ENCODE measurements around the gene RAD51B. TPM values are rescaled to one million over a fixed set of nuclear protein-coding genes. Genes with fewer than 3 reads are reported as not detected.

The RAD51B gene
- total and polyA plus RNA-seq, 9 of the 15 experiments (the other 6 are each of a cell fraction or from before 2014, with no cell fraction given): 8.5 to 17.3 (median 11.3) TPM

DNA sequence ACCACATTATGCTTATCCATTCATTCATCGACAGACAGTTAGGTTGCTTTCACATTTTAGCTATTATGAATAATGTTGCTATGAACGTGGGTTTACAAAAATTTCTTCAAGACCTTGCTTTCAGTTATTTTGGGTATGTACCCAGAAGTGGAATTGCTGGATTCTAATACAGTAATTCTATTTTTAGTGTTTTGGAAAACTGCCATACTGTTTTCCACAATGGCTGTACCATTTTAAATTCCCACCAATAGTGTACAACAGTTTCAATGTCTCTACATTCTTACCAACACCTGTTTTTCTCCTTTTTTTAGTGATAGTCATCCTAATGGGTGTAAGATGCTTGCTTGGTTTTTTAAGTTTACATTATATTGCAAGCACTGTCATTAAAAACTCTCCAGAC, 825.8 kb downstream of the RAD51B start:
- DNase-seq (ENCODE audit: extremely low read depth in 1 of 4, low spot score in 3 of 4) (no peak), FAIRE-seq (no peak), ATAC-seq (no peak)
- Histone ChIP-seq H3K36me3 (ENCODE audit: control insufficient read depth, insufficient read depth, low read length) (no peaks in the 10 kb centered on the region), H3K9ac (ENCODE audit: insufficient read depth in 1 of 2, low read depth in 2 of 2, low read length in 2 of 2) (no peak overlapping the region), H4K20me1 (replicated peaks; ENCODE audit: control insufficient read depth, insufficient read depth, low read length) (no peaks in the 10 kb centered on the region), H3K79me2 (ENCODE audit: control insufficient read depth, insufficient read depth, low read length) (no peaks in the 10 kb centered on the region), H3K4me2 (ENCODE audit: insufficient read depth, low read length) (no peak overlapping the region), H3K9me3 (replicated peaks; ENCODE audit: control insufficient read depth, insufficient read depth, low read depth, low read length) (no peaks in the 10 kb centered on the region), H3K4me1 (replicated peaks in 1 of 2; ENCODE audit: control insufficient read depth in 2 of 2, insufficient read depth in 2 of 2, low read length in 2 of 2) (peaks cover 0 to 6% of the 10 kb centered on the region in 2 experiments; a peak in 2 of 5 replicates), H3K27ac (ENCODE audit: extremely low read depth, low read depth, low read length) (no peak overlapping the region), H3K9me1 (ENCODE audit: control insufficient read depth, insufficient read depth, low read length) (no peaks in the 10 kb centered on the region), H2AFZ (ENCODE audit: low read depth, low read length) (no peak overlapping the region), H3K4me3 (no peak overlapping the region), H3K27me3 (ENCODE audit: control insufficient read depth in 2 of 2, insufficient read depth in 2 of 2, low read length in 2 of 2) (no peaks in the 10 kb centered on the region)
- in situ Hi-C loops (cut with MboI) (no loop called here), intact Hi-C loops (cut with micrococcal nuclease) (no loop called here)
- ChIA-PET POLR2A (interaction anchor here (0.7 kb wide), 1 partner anchor 189 kb away, joined by 3 read pairs; no protein-coding TSS in a partner anchor), CTCF (ENCODE audit: low intra/inter-chr PET ratio) (no interaction called here)
- TF ChIP-seq, protein P1, sequence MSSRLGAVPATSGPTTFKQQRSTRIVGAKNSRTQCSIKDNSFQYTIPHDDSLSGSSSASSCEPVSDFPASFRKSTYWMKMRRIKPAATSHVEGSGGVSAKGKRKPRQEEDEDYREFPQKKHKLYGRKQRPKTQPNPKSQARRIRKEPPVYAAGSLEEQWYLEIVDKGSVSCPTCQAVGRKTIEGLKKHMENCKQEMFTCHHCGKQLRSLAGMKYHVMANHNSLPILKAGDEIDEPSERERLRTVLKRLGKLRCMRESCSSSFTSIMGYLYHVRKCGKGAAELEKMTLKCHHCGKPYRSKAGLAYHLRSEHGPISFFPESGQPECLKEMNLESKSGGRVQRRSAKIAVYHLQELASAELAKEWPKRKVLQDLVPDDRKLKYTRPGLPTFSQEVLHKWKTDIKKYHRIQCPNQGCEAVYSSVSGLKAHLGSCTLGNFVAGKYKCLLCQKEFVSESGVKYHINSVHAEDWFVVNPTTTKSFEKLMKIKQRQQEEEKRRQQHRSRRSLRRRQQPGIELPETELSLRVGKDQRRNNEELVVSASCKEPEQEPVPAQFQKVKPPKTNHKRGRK (tag; IDR thresholded peaks at IDR 0.05): no peak
- no peak for TF ChIP-seq THRAP3 (IDR thresholded peaks at IDR 0.05; ENCODE audit: borderline replicate concordance)
- no peak for TF ChIP-seq RBM25 (IDR thresholded peaks at IDR 0.05; ENCODE audit: low read depth, low read length, severe bottlenecking)
- no peak for TF ChIP-seq RFX1 (IDR thresholded peaks at IDR 0.05)
- no peak for TF ChIP-seq ZNF76 (CRISPR knock-in tag; IDR thresholded peaks at IDR 0.05; ENCODE audit: borderline replicate concordance)
- TF ChIP-seq RFX5 (IDR thresholded peaks at IDR 0.05; ENCODE audit: low read depth, low read length): no peak
- TF ChIP-seq, protein P2, sequence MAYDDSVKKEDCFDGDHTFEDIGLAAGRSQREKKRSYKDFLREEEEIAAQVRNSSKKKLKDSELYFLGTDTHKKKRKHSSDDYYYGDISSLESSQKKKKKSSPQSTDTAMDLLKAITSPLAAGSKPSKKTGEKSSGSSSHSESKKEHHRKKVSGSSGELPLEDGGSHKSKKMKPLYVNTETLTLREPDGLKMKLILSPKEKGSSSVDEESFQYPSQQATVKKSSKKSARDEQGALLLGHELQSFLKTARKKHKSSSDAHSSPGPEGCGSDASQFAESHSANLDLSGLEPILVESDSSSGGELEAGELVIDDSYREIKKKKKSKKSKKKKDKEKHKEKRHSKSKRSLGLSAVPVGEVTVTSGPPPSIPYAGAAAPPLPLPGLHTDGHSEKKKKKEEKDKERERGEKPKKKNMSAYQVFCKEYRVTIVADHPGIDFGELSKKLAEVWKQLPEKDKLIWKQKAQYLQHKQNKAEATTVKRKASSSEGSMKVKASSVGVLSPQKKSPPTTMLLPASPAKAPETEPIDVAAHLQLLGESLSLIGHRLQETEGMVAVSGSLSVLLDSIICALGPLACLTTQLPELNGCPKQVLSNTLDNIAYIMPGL (CRISPR knock-in tag; IDR thresholded peaks at IDR 0.05): no peak
- no peak for TF ChIP-seq ZFX (CRISPR knock-in tag; IDR thresholded peaks at IDR 0.05)
- TF ChIP-seq EHMT2 (IDR thresholded peaks at IDR 0.05): no peak
- no peak for TF ChIP-seq RFX7 (CRISPR knock-in tag; IDR thresholded peaks at IDR 0.05)
- TF ChIP-seq, protein P3, sequence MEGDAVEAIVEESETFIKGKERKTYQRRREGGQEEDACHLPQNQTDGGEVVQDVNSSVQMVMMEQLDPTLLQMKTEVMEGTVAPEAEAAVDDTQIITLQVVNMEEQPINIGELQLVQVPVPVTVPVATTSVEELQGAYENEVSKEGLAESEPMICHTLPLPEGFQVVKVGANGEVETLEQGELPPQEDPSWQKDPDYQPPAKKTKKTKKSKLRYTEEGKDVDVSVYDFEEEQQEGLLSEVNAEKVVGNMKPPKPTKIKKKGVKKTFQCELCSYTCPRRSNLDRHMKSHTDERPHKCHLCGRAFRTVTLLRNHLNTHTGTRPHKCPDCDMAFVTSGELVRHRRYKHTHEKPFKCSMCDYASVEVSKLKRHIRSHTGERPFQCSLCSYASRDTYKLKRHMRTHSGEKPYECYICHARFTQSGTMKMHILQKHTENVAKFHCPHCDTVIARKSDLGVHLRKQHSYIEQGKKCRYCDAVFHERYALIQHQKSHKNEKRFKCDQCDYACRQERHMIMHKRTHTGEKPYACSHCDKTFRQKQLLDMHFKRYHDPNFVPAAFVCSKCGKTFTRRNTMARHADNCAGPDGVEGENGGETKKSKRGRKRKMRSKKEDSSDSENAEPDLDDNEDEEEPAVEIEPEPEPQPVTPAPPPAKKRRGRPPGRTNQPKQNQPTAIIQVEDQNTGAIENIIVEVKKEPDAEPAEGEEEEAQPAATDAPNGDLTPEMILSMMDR (IDR thresholded peaks at IDR 0.05 in 2 of 3, conservative IDR thresholded peaks at IDR 0.05 in 1 of 3; ENCODE audit: insufficient read depth in 2 of 3, low read depth in 1 of 3, low read length in 3 of 3): no peak
- TF ChIP-seq, protein P4, sequence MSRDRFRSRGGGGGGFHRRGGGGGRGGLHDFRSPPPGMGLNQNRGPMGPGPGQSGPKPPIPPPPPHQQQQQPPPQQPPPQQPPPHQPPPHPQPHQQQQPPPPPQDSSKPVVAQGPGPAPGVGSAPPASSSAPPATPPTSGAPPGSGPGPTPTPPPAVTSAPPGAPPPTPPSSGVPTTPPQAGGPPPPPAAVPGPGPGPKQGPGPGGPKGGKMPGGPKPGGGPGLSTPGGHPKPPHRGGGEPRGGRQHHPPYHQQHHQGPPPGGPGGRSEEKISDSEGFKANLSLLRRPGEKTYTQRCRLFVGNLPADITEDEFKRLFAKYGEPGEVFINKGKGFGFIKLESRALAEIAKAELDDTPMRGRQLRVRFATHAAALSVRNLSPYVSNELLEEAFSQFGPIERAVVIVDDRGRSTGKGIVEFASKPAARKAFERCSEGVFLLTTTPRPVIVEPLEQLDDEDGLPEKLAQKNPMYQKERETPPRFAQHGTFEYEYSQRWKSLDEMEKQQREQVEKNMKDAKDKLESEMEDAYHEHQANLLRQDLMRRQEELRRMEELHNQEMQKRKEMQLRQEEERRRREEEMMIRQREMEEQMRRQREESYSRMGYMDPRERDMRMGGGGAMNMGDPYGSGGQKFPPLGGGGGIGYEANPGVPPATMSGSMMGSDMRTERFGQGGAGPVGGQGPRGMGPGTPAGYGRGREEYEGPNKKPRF (IDR thresholded peaks at IDR 0.05; ENCODE audit: low read depth, low read length): no peak
- no TSS peak for BruUV-seq (replicated peaks)
- WGBS (ENCODE audit: insufficient coverage, low coverage, missing lambda C conversion rate): 19% methylated on average over 2 of the region's 2 CpGs

Measured in K562 (cell line).